Muscle of back (tissue), 11 donors: ENCODE data around the gene OPA3. TPM values are rescaled to one million over a fixed set of nuclear protein-coding genes. Genes with fewer than 3 reads are reported as not detected.

Experiments used
- DNase-seq, 3 donors: peaks; one replicate each; pipeline versions ENCODE4 v3.0.0 to v3.0.0-alpha.2; 2013
- polyA plus RNA-seq, 10 donors: library from polyadenylated mRNA; unstranded; fragments of 120-200 nt; gene quantifications; one replicate each; pipeline ENCODE4 v1.2.1, GENCODE V29; 2013; ENCODE audit not compliant: insufficient read length in 10 of 10

Gene OPA3
- polyA plus RNA-seq, 10 donors = 5.6 to 7.8 (median 6.3) TPM

DNA sequence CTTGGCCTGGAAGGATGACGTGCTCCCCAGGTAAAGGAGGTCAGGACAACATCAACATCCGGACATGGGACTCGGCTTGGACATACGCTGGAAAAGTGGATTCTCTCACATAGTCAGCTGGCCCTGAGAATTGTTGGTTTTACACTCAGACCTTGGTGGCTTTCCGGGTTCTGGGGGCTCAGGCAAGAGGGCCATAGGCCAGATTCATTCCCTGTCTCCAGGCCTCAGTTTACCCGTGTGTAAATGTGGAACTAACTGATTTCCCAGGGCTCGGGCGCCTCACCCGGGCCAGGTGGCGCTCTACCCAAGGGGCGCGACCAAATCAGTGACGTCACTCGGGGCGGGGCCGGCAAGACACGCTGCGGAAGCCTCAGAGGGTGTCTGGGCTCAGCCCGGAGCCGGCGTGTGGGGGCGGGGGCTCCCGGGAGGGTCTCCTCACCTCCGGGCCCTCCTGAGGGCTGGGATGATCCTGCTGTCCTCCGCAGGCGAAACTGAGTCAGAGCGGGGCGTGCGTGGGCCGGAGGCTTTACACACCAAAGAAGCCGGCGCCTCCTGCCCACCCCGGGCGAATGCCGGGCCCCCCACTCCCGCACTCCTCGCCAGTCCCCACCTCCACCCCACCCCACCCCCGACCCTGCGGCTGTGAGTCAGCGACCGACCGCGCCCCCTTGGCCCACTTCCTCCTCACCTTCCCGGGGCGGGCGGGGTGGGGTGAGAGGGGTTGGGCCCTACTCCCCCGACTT is 78.2 kb downstream of the OPA3 start:
- DNase-seq = peak; percentile 91 to 95 (median 91)

DNA sequence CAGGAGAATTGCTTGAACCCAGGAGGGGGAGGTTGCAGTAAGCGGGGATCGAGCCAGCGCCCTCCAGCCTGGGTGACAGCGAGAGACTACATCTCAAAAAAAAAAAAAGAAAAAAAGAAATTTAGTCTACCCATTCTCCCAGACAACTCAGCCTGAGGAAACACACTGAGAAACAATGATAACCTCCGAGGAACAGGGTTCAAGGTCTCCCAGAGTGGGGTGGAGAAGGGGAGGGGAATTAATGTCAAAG is 78.7 kb downstream of the OPA3 start:
- DNase-seq = no peak

DNA sequence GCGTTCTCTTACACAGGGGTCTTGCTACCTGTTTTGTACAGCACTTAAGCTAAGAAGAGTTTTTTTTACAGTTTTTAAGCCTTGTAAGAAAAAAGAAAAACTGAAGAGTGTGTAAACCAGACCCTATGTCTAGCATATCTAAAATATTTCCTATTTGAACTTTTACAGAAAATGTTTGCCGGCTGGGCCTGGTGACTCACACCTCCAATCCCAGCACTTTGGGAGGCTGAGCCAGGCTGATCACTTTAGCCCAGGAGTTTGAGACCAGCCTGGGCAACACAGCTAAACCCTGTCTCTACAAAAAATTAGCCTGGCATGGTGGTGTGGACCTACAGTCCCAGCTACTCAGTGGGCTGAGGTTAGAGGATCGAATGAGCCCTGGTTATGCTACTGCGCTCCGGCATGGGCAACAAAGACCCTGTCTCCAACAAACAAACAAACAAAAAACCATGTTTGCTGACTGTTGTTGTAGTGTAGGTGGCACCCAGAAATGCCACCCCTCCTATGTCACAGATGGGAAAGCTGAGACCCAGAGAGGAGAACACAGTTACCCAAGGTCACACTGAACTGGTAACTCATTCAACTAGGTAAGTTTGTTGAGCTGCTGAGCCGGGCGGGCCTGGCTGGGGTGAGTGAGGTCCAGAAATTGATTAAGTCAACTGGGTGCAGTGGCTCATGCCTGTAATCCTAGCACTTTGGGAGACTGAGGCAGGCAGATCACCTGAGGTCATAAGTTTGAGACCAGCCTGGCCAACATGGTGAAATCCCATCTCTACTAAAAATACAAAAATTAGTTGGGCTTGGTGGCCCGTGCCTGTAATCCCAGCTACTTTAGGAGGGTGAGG is 79.2 kb downstream of the OPA3 start:
- DNase-seq = no peak

DNA sequence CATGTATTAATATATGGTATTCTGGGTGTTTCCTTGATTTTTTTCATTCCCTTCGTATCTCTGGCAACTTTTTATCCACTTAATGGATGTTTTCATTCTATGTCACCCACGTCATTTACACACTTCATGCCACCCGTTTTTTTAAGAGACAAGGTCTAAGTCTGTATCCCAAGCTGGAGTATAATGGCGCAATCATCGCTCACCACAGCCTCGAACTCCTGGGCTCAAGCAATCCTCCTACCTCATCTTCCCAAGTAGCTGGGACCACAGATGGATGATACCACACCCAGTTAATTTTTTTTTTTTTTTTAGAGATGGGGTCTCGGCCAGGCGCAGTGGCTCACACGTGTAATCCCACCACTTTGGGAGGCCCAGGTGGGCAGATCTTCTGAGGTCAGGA is 80.7 kb downstream of the OPA3 start:
- DNase-seq = no peak

DNA sequence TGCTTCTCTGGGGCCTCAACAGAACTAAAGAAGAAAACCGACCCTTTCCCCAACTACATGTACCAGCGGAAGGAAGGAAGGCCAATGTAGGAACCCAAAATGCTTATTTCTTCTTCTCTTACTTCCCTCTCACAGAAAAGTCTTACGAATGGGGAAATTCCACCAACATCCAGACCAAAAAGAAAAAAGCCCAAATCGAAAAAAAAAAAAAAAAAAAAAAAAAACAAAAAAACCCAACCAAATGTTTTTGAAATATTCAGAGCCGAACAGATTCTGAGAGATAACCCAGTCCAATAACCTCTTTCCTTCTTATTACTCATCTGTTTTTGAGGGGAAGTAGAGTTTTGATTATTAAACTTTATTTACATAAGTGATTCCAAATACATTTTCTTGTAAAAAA is 82.5 kb downstream of the OPA3 start:
- no peak for DNase-seq

DNA sequence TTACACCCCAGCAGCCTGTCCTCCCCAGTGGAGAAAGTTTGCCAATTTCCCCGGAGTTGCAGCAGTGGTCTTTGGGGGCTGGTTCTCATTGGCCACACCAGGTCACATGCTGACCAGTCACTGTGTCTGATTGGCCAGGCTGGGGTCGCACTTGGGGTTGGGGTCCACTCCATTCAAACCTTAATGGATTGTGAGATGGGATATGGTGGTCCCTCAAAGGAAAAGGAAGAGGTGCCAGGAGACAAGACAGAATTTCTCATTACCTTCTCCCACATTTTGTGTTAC is 82.9 kb downstream of the OPA3 start:
- no peak for DNase-seq

DNA sequence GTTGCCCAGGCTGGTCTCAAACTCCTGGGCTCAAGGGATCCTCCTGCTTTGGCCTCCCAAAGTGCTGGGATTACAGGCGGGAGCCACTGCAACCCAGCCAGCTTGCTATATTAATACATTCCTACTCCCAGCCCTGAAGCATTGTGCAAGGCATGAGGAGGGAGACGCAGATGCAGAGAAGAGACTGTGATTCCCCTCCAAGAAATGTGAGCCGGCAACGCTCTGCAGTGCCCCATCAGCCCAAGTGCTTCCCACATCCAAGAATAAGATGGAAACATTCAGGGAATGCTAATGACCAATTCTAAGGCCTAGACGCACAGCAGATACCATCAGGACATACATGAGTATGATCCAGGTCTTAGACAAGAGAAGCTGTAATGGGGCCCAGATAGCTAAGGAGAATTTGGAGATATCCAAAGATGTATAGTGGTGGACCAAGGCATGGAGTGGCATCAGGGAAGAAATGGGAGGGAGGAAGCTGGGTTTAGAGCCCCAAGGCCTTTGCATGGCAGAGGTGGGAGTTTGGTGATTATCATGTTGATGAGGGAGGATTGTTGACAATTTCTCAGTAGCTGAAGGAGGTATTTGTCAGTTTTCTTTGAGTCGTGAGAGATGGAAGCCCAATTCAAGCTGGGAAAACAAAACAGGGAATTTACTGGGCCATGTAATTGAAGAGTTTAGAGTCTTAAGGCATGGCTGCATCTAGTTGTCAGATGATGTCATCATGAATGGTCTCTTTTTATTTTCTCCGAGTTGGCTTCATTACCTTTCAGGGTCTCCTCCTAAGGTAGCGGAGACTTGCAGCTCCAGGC is 83.5 kb downstream of the OPA3 start:
- DNase-seq = no peak

DNA sequence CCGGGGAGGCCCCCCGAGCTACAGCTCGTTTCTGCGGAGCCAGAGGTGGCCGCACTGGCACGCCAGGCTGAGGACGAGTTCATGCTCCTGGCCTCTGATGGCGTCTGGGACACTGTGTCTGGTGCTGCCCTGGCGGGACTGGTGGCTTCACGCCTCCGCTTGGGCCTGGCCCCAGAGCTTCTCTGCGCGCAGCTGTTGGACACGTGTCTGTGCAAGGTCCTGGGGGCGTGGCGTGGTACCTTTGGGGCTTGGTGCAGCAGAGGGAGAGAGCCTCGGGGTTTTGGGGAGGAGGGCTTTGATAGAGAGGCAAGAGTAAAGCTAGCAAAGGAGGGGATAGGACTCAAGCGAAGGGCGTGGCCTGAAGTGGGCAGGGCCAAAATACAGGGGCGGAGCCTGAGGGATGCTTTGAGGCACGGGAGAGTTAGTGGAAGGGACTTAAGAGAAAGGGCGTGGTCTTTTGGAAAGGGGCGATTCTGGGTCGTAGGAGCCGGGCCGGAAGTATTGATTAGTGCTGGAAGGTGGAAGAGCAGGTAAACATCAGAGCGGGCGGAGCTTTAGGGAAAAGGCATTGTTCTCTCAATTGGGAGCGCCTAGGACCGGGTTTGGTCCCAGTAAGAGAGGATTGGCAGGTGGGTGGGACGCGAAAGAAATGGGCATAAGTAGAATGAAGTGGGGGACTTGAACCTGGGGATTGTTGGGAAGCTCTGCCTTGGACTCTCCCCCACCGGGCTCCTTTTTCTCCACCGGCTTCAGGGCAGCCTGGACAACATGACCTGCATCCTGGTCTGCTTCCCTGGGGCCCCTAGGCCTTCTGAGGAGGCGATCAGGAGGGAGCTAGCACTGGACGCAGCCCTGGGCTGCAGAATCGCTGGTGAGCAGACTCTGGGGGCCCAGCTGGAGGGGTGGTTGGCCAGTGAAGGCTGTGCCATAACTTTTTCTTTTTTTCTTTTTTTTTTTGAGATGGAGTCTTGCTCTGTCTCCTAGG is 85.1 kb downstream of the OPA3 start:
- peak in 1 of 3 donors; percentile 46 for DNase-seq

DNA sequence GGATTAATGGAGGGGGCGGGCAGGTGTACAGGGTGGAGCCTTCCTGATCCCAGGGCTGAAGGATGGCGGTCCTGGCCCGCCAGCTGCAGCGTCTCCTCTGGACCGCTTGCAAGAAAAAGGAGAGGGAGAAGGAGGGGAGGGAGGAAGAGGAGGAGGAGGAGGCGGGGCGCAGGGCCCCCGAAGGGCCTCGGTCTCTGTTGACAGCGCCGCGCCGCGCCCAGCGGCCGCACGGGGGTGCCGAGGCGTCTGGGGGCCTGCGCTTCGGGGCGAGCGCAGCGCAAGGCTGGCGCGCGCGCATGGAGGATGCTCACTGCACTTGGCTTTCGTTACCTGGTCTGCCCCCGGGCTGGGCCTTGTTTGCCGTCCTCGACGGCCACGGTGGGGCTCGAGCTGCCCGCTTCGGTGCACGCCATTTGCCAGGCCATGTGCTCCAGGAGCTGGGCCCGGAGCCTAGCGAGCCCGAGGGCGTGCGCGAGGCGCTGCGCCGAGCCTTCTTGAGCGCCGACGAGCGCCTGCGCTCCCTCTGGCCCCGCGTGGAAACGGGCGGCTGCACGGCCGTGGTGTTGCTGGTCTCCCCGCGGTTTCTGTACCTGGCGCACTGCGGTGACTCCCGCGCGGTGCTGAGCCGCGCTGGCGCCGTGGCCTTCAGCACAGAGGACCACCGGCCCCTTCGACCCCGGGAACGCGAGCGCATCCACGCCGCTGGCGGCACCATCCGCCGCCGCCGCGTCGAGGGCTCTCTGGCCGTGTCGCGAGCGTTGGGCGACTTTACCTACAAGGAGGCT is 86.0 kb downstream of the OPA3 start, which contains the start of gene PPM1N:
PPM1N (plus strand) TSS at position 33 of the 785 bp plus-strand sequence; CDS start at position 63, 30 bp downstream.
- DNase-seq = peak in 1 of 3 donors; percentile 62

DNA sequence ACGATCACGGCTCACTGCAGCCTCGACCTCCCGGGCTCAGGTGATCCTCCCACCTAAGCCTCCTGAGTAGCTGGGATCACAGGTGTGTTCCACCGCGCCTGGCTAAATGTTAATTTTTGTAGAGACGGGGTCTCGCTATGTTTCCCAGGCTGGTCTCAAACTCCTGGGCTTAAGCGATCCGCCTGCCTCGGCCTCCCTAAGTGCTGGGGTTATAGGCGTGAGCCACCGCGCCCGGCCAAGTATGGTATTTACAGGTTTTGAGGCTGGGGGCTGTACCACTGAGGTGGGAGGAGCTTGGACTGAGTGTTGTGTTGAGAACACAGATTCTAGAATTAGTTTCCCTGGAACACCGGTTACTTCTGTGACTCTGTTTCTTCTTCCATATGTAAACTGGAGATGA is 86.8 kb downstream of the OPA3 start:
- no peak for DNase-seq

DNA sequence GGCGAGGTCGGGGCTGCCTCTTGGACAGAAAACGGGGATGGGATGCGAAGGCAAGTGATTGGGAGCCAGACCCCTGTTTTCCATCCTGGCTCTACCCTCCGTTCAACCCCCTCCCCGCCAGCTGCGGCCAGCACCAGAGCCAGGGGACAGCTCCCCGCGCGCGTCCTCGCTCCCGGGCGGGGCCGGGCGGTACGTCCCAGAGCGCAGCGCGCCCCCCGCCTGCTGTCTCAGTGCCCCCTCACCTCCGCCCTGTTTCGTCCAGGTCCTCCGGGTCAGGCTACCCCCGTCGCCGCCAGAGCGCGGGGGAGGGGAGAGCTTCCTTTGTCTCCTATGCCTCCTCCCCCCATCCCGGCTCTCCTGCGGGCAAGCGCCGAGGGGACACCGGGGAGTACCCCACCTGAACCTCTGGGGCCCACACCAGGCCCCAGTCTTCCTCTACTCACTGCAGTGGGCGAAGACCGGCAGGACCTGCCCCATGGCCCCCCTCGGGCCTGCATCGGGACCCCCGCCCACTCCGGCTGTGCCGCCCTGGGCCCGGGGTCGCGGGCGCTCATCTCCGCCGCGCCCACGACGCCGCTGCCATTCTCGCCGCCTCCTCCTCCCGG is 88.2 kb downstream of the OPA3 start:
- DNase-seq = peak in 1 of 3 donors; percentile 70

DNA sequence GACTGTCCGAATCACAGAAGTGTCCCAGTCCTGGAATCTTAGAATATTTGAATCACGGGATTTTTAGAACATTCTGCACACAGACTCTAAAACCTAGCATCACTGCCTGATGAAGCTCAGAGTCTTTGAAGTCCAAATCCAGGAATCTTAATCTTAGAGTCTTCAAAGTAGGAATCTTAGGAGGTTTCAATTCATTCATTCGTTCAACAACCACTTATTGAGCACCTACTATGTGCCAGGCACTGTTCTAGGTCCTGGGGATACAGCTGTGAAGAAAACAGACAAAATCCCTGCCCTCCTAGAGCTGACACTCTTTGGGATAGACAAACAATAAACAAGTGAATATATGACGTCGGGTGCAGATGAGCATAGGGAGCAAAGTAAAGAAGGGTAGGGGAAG is 89.4 kb downstream of the OPA3 start:
- no peak for DNase-seq

DNA sequence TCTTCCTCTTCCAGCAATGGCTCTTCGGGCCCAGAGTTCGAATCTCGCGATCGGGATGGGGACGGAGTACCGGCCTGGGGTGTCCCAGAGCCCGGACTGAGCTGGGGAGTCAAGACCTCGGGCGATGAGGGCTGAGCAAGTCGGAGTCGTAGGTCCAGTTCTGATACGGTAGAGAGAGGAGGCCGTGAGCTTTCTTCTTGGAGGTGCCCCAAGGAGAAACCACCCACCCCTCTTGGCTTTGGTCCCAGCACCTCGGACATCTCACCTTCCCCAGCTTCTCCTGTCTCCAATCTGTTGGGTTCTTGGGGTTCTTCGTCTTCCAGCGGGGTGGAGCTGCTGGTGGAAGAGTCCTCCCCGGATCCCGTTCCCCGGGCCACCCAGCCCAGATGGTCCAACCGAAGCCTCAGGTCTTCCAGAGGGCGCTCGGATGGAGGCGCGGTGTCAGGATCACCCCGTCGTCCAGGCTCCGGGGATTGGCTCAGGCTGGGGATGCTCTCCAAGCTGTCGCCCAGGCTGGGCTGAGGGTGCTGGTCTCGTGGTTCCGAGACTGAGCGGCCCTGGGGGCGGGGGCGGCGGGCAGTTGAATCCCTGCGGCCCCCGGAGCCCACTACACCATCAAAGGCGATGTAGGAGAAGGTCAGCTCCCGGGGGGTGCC is 90.2 kb downstream of the OPA3 start:
- no peak for DNase-seq

DNA sequence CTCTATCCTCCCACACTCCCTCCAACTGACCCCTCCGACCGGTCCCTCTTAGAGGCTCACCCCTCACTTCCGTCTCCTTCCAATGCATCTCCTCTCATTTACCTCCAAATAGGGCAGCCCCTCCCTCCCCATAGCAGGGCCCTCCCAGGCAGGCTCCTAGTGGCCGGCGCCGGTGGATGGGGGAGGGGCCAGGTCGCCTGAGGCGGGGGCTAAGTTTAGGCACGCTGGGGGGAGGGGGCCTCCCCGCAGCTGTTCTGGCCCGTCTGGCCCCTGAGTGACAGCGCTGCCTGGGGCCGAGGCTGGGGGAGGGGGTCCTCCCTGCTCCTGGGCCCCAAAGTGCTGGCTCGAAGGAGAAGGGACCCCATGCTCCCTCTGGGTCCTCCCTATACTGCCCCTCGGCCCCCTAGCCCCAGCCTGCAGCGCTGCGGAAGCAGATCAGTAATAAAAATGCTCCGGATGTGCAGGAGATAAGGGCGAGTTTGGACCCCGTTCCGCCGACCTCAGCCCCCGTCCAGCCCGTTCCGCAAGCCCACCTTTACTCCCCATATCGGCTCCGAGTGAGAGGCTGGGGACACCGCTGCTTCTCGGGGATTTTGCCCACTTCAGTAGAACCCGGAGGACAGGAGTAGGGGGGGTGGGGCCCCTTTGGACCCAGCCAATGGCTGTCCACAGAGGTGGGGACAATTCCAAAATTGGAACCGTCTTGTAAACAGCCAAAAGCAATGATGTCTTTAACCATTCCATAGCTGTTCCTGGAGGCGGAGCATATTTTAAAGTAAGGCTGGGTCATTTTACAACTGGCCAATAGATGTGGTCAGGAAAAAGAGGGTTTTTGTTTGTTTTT is 91.8 kb downstream of the OPA3 start:
- DNase-seq = peak in 2 of 3 donors; percentile 78 to 91

DNA sequence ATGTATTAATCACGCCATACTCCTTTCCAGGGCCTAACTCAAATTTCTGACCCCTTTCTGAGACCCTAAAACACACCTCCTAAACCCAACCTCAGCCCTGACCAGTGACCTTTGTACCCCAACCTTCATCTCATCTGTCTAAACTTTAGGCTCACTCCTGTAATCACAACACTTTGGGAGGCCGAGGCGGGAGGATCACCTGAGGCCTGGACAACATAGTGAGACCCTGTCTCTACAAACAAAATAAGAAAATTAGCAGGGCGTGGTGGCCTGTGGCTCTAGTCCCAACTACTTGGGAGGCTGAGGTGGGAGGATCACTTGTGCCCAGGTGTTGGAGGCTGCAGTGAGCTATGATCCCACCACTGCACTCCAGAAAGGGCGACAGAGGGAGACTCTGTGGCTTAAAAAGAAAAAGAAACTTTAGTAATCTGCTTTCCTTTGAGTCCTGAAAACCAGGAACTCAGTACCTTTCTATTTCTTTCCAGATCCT is 92.4 kb downstream of the OPA3 start:
- DNase-seq = no peak

DNA sequence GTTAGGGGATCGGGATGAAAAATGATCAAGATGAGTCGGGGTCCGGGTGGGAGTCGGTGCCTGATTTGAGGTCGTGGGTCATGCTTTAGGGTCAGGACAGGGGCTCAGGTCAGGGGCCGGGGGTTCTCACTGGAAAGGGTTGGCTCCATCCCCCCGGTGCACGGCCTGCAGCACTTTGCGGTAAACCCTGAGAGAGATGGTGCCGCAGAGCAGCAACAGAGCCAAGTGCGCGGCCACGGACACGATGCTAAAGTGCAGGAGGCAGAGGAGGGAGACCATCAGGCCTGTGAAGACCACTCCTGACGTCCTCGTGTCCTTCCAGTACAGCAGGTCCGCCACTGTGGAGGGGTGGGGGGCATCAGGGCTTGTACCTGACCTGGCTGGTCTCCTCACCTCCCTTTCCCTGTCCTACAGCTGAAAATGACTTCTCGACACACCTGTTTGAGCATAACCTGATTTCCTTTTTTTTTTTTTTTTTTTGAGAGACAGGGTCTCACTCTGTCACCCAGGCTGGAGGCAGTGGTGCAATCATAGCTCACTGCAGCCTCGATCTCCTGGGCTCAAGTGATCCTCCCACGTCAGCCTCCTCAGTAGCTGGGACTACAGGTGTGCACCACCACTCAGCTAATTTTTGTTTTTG is 95.3 kb downstream of the OPA3 start:
- DNase-seq = no peak

DNA sequence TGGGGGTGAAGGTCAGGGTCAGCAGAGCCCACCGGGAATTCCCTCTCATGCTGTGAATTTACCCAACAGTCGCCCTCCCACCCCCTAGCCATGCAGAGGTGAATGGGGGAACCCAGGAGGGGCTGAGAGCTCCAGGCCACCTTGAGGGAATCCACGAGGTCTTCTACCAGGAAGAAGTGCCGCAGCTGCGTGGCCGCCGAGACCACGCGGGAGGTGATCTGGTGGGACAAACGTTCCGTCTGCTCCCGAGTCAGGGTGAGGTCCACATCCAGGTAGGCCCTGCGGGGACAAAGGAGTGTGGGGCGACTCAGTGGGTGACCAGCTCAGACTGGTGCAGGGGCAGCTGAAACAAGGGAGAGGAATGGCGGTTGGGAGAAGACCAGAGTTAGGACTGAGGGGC is 95.9 kb downstream of the OPA3 start:
- no peak for DNase-seq
